K562 (cell line): ENCODE measurements around the gene APBA2. TPM values are rescaled to one million over a fixed set of nuclear protein-coding genes. Genes with fewer than 3 reads are reported as not detected.

Experiments used
- ATAC-seq: fragments of 200-7000 bp; cut with Tn5 transposase; 3 replicates; pipeline ENCODE4 v1.9.1; 2020; ENCODE audit warnings: moderate library complexity
- BruUV-seq: library from RNA; stranded (reverse); fragments of 400-500 nt; replicated peaks from 2 replicates; lab custom pipeline; 2021; lab: Mats Ljungman, UMichigan
- CTCF ChIA-PET: fragments of 300-600 bp; formaldehyde crosslinking; extraction: SDS; loops from one replicate; lab custom pipeline; 2021; ENCODE audit warnings: low intra/inter-chr PET ratio; lab: Yijun Ruan, JAX
- POLR2A ChIA-PET: fragments of 300-600, 350-650 bp; sonication (Branson Sonifier 250); formaldehyde crosslinking; extraction: SDS; loops from one replicate; lab custom pipeline; 2021; ENCODE audit warnings: antibody characterized with exemption, inconsistent platforms; lab: Yijun Ruan, JAX
- DNase-seq, 4 experiments: peaks; one replicate each; pipeline versions ENCODE4 v3.0.0 to v3.0.0-alpha.2; 2011 to 2018; ENCODE audit warnings: low spot score in 3 of 4, mixed read lengths in 3 of 4; ENCODE audit errors: extremely low read depth in 1 of 4
- FAIRE-seq: peaks from 2 replicates; lab custom pipeline; 2011; peaks lifted over from hg19 to GRCh38; lab: Jason Lieb, UNC
- H2AFZ ChIP-seq: 2 replicates; pipeline ENCODE4 v1.6.0; 2011; ENCODE audit warnings: low read depth, low read length, control low read depth, inconsistent platforms
- H3K27ac ChIP-seq: fragments of 200-600 bp; 3 replicates; pipeline ENCODE4 v1.8.0; 2011; ENCODE audit warnings: low read depth, mild to moderate bottlenecking, control low read depth, inconsistent platforms, low read length, moderate library complexity, mixed read lengths; ENCODE audit errors: extremely low read depth
- H3K27me3 ChIP-seq, 2 experiments: fragments of 300-600 bp in 1 of 2; 2 replicates in 1 of 2; 3 replicates in 1 of 2; pipeline versions ENCODE4 v1.6.0 to v1.8.0; 2011; ENCODE audit warnings: inconsistent platforms in 2 of 2, low read length in 2 of 2, mild to moderate bottlenecking in 1 of 2, mixed read lengths in 1 of 2, moderate library complexity in 1 of 2; ENCODE audit not compliant: control insufficient read depth in 2 of 2, insufficient read depth in 2 of 2
- H3K36me3 ChIP-seq: fragments of 300-600 bp; 3 replicates; pipeline ENCODE4 v1.8.0; 2011; ENCODE audit warnings: mild to moderate bottlenecking, low read length, inconsistent platforms; ENCODE audit not compliant: control insufficient read depth, insufficient read depth
- H3K4me1 ChIP-seq, 2 experiments: fragments of 200-600 bp in 1 of 2; replicated peaks in 1 of 2; 2 replicates in 1 of 2; 3 replicates in 1 of 2; pipeline versions ENCODE4 v1.5.1 to v1.8.0; 2011; ENCODE audit warnings: inconsistent platforms in 2 of 2, low read length in 2 of 2, mild to moderate bottlenecking in 1 of 2, mixed read lengths in 1 of 2, moderate library complexity in 1 of 2; ENCODE audit not compliant: control insufficient read depth in 2 of 2, insufficient read depth in 2 of 2
- H3K4me2 ChIP-seq: 2 replicates; pipeline ENCODE4 v1.6.1; 2011; ENCODE audit warnings: low read length, control low read depth, inconsistent platforms, mixed read lengths; ENCODE audit not compliant: insufficient read depth
- H3K4me3 ChIP-seq: fragments of 200-600 bp; sonication (generic), shearing (Covaris generic); 2 replicates; pipeline ENCODE4 v1.5.1; 2016; ENCODE audit warnings: control low read depth, inconsistent platforms
- H3K79me2 ChIP-seq: fragments of 200-600 bp; 3 replicates; pipeline ENCODE4 v1.8.0; 2011; ENCODE audit warnings: low read length, inconsistent platforms; ENCODE audit not compliant: control insufficient read depth, insufficient read depth
- H3K9ac ChIP-seq, 2 experiments: 2 replicates each; pipeline versions ENCODE4 v1.6.0 to v1.6.1; 2011; ENCODE audit warnings: low read depth in 2 of 2, low read length in 2 of 2, control low read depth in 1 of 2, inconsistent platforms in 1 of 2, mild to moderate bottlenecking in 1 of 2, mixed read lengths in 1 of 2; ENCODE audit not compliant: insufficient read depth in 1 of 2
- H3K9me1 ChIP-seq: one replicate; pipeline ENCODE4 v1.6.0; 2011; ENCODE audit warnings: inconsistent platforms, mild to moderate bottlenecking, low read length, moderate library complexity; ENCODE audit not compliant: control insufficient read depth, insufficient read depth
- H3K9me3 ChIP-seq: replicated peaks from 2 replicates; pipeline ENCODE4 v1.5.1; 2011; ENCODE audit warnings: low read depth, low read length, inconsistent platforms; ENCODE audit not compliant: control insufficient read depth, insufficient read depth
- H4K20me1 ChIP-seq: replicated peaks from 2 replicates; pipeline ENCODE4 v1.6.1; 2011; ENCODE audit warnings: low read length, inconsistent platforms, mixed read lengths; ENCODE audit not compliant: control insufficient read depth, insufficient read depth
- CC2D1A ChIP-seq: fragments of 450-650 bp; IDR thresholded peaks from 2 replicates; pipeline ENCODE4 v1.6.1; 2017; ENCODE audit warnings: mild to moderate bottlenecking
- CREB3 ChIP-seq: fragments of 450-650 bp; conservative IDR thresholded peaks from 2 replicates; pipeline ENCODE4 v1.6.1; 2016; ENCODE audit warnings: missing genetic modification characterization, low read depth, mild to moderate bottlenecking, missing compliant biosample characterization, moderate library complexity
- CREBBP ChIP-seq: IDR thresholded peaks from one replicate; pipeline ENCODE4 v1.6.1; 2012; ENCODE audit warnings: low read depth, mild to moderate bottlenecking, control low read depth, inconsistent platforms, low read length
- E2F3 ChIP-seq: fragments of 250-450 bp; sonication (Bioruptor Pico); IDR thresholded peaks from 2 replicates; pipeline ENCODE4 v1.4.0; 2020; ENCODE audit warnings: mild to moderate bottlenecking
- KDM1A ChIP-seq, 2 experiments: fragments of 450-650 bp; IDR thresholded peaks; 2 replicates each; pipeline ENCODE4 v1.6.1; 2016; ENCODE audit warnings: mild to moderate bottlenecking in 2 of 2
- MAX ChIP-seq: sonication (generic); formaldehyde crosslinking; IDR thresholded peaks from 2 replicates; pipeline ENCODE4 v1.9.0; 2022; ENCODE audit warnings: mild to moderate bottlenecking, missing genetic modification reagents
- MTA1 ChIP-seq: fragments of 450-650 bp; IDR thresholded peaks from 2 replicates; pipeline ENCODE4 v1.6.1; 2017; ENCODE audit warnings: borderline replicate concordance
- RBM34 ChIP-seq: fragments of 200-400 bp; formaldehyde crosslinking; IDR thresholded peaks from 2 replicates; pipeline ENCODE4 v1.6.1; 2018; ENCODE audit warnings: low read length, borderline replicate concordance; ENCODE audit not compliant: insufficient read depth
- SETDB1 ChIP-seq: IDR thresholded peaks from one replicate; pipeline ENCODE4 v1.6.1; 2012; ENCODE audit warnings: low read length, control low read depth, inconsistent platforms
- ZNF232 ChIP-seq: sonication (generic); formaldehyde crosslinking; IDR thresholded peaks from 2 replicates; pipeline ENCODE4 v1.8.0; 2022; ENCODE audit warnings: mild to moderate bottlenecking, missing genetic modification reagents
- ZNF384 ChIP-seq: IDR thresholded peaks from 2 replicates; pipeline ENCODE4 v1.6.1; 2012; ENCODE audit warnings: low read depth, low read length, improper control_type of control experiment
- ZNF512 ChIP-seq: IDR thresholded peaks from 2 replicates; pipeline ENCODE4 v1.6.1; 2016; ENCODE audit warnings: missing genetic modification characterization, missing compliant biosample characterization
- WGBS: fragments of 100-300 bp; shearing (Covaris generic); methylation state at CpG from one replicate; pipeline ENCODE4 v1.1.6; 2016; ENCODE audit warnings: low coverage, mixed read lengths; ENCODE audit not compliant: insufficient coverage; ENCODE audit errors: missing lambda C conversion rate; 5-methylcytosine and 5-hydroxymethylcytosine counted together
- in situ Hi-C: fragments of 300-500 bp; cut with MboI; formaldehyde crosslinking; loops from 4 replicates; pipeline ENCODE4 v1.15.0; 2018; ENCODE audit warnings: inconsistent platforms, mixed read lengths
- intact Hi-C: fragments of 100-400 bp; cut with micrococcal nuclease; formaldehyde crosslinking; loops from 2 replicates; pipeline ENCODE4 v1.14.2; 2022
- polyA plus RNA-seq, 8 experiments: library from polyadenylated mRNA; depleted of rRNA in 4 of 8; stranded (reverse) in 5 of 8; unstranded in 3 of 8; fragments of >200 nt; fragmentation: Nextera tagmentation in 2 of 8; fragmentation: Illumina TruSeq in 1 of 8; extraction: Ambion mirVana in 2 of 8; extraction: Trizol in 1 of 8; gene quantifications; 2 replicates each; pipeline versions ENCODE4 v1.2.1 to v1.2.3, GENCODE V29; 2011 to 2014; ENCODE audit warnings: inconsistent platforms in 1 of 8, missing spikeins in 1 of 8
- total RNA-seq, 7 experiments: library from RNA; depleted of rRNA in 6 of 7; stranded (reverse); fragments of >200 nt in 6 of 7; fragmentation: Illumina TruSeq in 2 of 7; extraction: Trizol in 2 of 7; gene quantifications; 2 replicates each; pipeline versions ENCODE4 v1.2.1 to v1.2.3, GENCODE V29; 2011 to 2021; ENCODE audit warnings: low replicate concordance in 1 of 7
- TF ChIP-seq, protein P1 (sequence below): fragments of 450-650 bp; IDR thresholded peaks from 2 replicates; pipeline ENCODE4 v1.6.1; 2017; ENCODE audit warnings: antibody characterized with exemption, mild to moderate bottlenecking
- TF ChIP-seq, protein P2 (sequence below): sonication (generic); formaldehyde crosslinking; IDR thresholded peaks from 2 replicates; pipeline ENCODE4 v1.8.1; 2023; ENCODE audit warnings: mild to moderate bottlenecking, missing genetic modification reagents

APBA2 gene
- total and polyA plus RNA-seq, 9 of the 15 experiments (the other 6 are each of a cell fraction or from before 2014, with no cell fraction given), result 0.24 to 40.9 (median 25.2) TPM

GRCh38 chr15:29046977-29047376 is 161.2 kb downstream of the APBA2 start:
- FAIRE-seq, result no peak
- H3K27me3 ChIP-seq, result no peaks in the 10 kb centered on the region
- no peaks in the 10 kb centered on the region for H4K20me1 ChIP-seq
- peaks cover 0 to 3% of the 10 kb centered on the region in 2 experiments; a peak in 2 of 5 replicates for H3K4me1 ChIP-seq
- no TSS peak for BruUV-seq
- intact Hi-C loops, result no loop called here
- no peak overlapping the region for H3K9ac ChIP-seq
- H3K36me3 ChIP-seq, result no peaks in the 10 kb centered on the region
- H3K9me3 ChIP-seq, result no peaks in the 10 kb centered on the region
- DNase-seq, result no peak
- no peaks in the 10 kb centered on the region for H3K9me1 ChIP-seq
- in situ Hi-C loops, result no loop called here
- ChIA-PET CTCF (no interaction called here), POLR2A (no interaction called here)
- ATAC-seq, result no peak
- H3K27ac ChIP-seq, result no peak overlapping the region
- no peaks in the 10 kb centered on the region for H3K79me2 ChIP-seq
- no peak overlapping the region for H3K4me3 ChIP-seq
- 79% methylated on average over 5 of the region's 5 CpGs for WGBS
- no peak overlapping the region for H2AFZ ChIP-seq
- H3K4me2 ChIP-seq, result no peak overlapping the region
- no peak for TF ChIP-seq RBM34
- TF ChIP-seq ZNF384, result no peak
- TF ChIP-seq, protein P1, sequence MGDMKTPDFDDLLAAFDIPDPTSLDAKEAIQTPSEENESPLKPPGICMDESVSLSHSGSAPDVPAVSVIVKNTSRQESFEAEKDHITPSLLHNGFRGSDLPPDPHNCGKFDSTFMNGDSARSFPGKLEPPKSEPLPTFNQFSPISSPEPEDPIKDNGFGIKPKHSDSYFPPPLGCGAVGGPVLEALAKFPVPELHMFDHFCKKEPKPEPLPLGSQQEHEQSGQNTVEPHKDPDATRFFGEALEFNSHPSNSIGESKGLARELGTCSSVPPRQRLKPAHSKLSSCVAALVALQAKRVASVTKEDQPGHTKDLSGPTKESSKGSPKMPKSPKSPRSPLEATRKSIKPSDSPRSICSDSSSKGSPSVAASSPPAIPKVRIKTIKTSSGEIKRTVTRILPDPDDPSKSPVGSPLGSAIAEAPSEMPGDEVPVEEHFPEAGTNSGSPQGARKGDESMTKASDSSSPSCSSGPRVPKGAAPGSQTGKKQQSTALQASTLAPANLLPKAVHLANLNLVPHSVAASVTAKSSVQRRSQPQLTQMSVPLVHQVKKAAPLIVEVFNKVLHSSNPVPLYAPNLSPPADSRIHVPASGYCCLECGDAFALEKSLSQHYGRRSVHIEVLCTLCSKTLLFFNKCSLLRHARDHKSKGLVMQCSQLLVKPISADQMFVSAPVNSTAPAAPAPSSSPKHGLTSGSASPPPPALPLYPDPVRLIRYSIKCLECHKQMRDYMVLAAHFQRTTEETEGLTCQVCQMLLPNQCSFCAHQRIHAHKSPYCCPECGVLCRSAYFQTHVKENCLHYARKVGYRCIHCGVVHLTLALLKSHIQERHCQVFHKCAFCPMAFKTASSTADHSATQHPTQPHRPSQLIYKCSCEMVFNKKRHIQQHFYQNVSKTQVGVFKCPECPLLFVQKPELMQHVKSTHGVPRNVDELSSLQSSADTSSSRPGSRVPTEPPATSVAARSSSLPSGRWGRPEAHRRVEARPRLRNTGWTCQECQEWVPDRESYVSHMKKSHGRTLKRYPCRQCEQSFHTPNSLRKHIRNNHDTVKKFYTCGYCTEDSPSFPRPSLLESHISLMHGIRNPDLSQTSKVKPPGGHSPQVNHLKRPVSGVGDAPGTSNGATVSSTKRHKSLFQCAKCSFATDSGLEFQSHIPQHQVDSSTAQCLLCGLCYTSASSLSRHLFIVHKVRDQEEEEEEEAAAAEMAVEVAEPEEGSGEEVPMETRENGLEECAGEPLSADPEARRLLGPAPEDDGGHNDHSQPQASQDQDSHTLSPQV, result no peak
- no peak for TF ChIP-seq CC2D1A
- TF ChIP-seq E2F3, result no peak
- no peak for TF ChIP-seq CREB3 (tag)
- TF ChIP-seq MTA1, result no peak
- TF ChIP-seq CREBBP, result no peak
- TF ChIP-seq KDM1A (IDR thresholded peaks at IDR 0.05), result no peak
- no peak for TF ChIP-seq SETDB1
- TF ChIP-seq ZNF512 (tag), result no peak
- TF ChIP-seq, protein P2, sequence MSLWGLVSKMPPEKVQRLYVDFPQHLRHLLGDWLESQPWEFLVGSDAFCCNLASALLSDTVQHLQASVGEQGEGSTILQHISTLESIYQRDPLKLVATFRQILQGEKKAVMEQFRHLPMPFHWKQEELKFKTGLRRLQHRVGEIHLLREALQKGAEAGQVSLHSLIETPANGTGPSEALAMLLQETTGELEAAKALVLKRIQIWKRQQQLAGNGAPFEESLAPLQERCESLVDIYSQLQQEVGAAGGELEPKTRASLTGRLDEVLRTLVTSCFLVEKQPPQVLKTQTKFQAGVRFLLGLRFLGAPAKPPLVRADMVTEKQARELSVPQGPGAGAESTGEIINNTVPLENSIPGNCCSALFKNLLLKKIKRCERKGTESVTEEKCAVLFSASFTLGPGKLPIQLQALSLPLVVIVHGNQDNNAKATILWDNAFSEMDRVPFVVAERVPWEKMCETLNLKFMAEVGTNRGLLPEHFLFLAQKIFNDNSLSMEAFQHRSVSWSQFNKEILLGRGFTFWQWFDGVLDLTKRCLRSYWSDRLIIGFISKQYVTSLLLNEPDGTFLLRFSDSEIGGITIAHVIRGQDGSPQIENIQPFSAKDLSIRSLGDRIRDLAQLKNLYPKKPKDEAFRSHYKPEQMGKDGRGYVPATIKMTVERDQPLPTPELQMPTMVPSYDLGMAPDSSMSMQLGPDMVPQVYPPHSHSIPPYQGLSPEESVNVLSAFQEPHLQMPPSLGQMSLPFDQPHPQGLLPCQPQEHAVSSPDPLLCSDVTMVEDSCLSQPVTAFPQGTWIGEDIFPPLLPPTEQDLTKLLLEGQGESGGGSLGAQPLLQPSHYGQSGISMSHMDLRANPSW, result no peak
- no peak for TF ChIP-seq MAX (CRISPR knock-in tag)
- no peak for TF ChIP-seq ZNF232 (CRISPR knock-in tag)
